HEK293T (cell line): ENCODE measurements around the gene LMAN1.

Experiments
- CTBP1 ChIP-seq: fragments of 450-650 bp; IDR thresholded peaks from 2 replicates; pipeline ENCODE4 v1.6.1; 2016; ENCODE audit warnings: borderline replicate concordance
- FOXK2 ChIP-seq: fragments of 450-650 bp; IDR thresholded peaks from 2 replicates; pipeline ENCODE4 v1.6.1; 2016; ENCODE audit warnings: mild to moderate bottlenecking
- HDGF ChIP-seq: fragments of 450-650 bp; IDR thresholded peaks from 2 replicates; pipeline ENCODE4 v1.6.1; 2017; ENCODE audit warnings: antibody characterized with exemption, borderline replicate concordance
- L3MBTL2 ChIP-seq: fragments of 450-650 bp; conservative IDR thresholded peaks from 2 replicates; pipeline ENCODE4 v1.6.1; 2016; ENCODE audit warnings: mild to moderate bottlenecking
- SP1 ChIP-seq: fragments of 450-650 bp; IDR thresholded peaks from 2 replicates; pipeline ENCODE4 v1.6.1; 2017
- TARDBP ChIP-seq: fragments of 450-650 bp; IDR thresholded peaks from 2 replicates; pipeline ENCODE4 v1.6.1; 2016

- TF ChIP-seq SP1 (no peak), TARDBP (no peak), L3MBTL2 (no peak), CTBP1 (no peak), FOXK2 (no peak), HDGF (no peak)
Measured at GRCh38 chr18:59383851-59384250, 24.8 kb upstream of the LMAN1 start.
